HepG2 (cell line): ENCODE results near the gene ACKR3.

Experiments used
- MYNN ChIP-seq: sonication (generic); formaldehyde crosslinking; IDR thresholded peaks from 2 replicates; pipeline ENCODE4 v1.4.0; 2020; ENCODE audit warnings: mild to moderate bottlenecking, low read depth, missing genetic modification reagents
- SP1 ChIP-seq, 2 experiments: fragments of 450-650 bp in 1 of 2; sonication (generic) in 1 of 2; formaldehyde crosslinking in 1 of 2; IDR thresholded peaks; 2 replicates each; pipeline versions ENCODE4 v1.4.0 to v1.6.1; 2016 to 2020; ENCODE audit warnings: missing genetic modification reagents in 1 of 2
- SRF ChIP-seq: IDR thresholded peaks from 2 replicates; pipeline ENCODE4 v1.6.1; 2011; ENCODE audit warnings: mild to moderate bottlenecking, low read depth, low read length, moderate library complexity
- ZMYM2 ChIP-seq: sonication (generic); formaldehyde crosslinking; IDR thresholded peaks from 2 replicates; pipeline ENCODE4 v1.8.0; 2022; ENCODE audit warnings: mild to moderate bottlenecking, missing genetic modification reagents
- ZNF337 ChIP-seq: sonication (generic); formaldehyde crosslinking; IDR thresholded peaks from 2 replicates; pipeline ENCODE4 v1.5.1; 2020; ENCODE audit warnings: missing genetic modification reagents, low read depth, mild to moderate bottlenecking, borderline replicate concordance
- ZNF354B ChIP-seq: sonication (generic); formaldehyde crosslinking; IDR thresholded peaks from 2 replicates; pipeline ENCODE4 v1.8.0; 2022; ENCODE audit warnings: mild to moderate bottlenecking, missing genetic modification reagents
- ZNF549 ChIP-seq: sonication (generic); formaldehyde crosslinking; IDR thresholded peaks from 2 replicates; pipeline ENCODE4 v1.5.0; 2020; ENCODE audit warnings: missing genetic modification reagents
- ZNF570 ChIP-seq: sonication (generic); formaldehyde crosslinking; IDR thresholded peaks from 2 replicates; pipeline ENCODE4 v1.4.0; 2020; ENCODE audit warnings: mild to moderate bottlenecking, missing genetic modification reagents, borderline replicate concordance
- TF ChIP-seq, protein P1 (sequence below): sonication (generic); formaldehyde crosslinking; IDR thresholded peaks from 2 replicates; pipeline ENCODE4 v1.4.0; 2020; ENCODE audit warnings: missing genetic modification reagents
- TF ChIP-seq, protein P2 (sequence below): sonication (generic); formaldehyde crosslinking; IDR thresholded peaks from 2 replicates; pipeline ENCODE4 v1.5.0; 2020; ENCODE audit warnings: mild to moderate bottlenecking, missing genetic modification reagents, moderate library complexity
- TF ChIP-seq, protein P3 (sequence below): sonication (generic); formaldehyde crosslinking; IDR thresholded peaks from 2 replicates; pipeline ENCODE4 v1.4.0; 2020; ENCODE audit warnings: low read depth, missing genetic modification reagents
- TF ChIP-seq, protein P4 (sequence below): fragments of 450-650 bp; IDR thresholded peaks from 2 replicates; pipeline ENCODE4 v1.6.1; 2016

DNA sequence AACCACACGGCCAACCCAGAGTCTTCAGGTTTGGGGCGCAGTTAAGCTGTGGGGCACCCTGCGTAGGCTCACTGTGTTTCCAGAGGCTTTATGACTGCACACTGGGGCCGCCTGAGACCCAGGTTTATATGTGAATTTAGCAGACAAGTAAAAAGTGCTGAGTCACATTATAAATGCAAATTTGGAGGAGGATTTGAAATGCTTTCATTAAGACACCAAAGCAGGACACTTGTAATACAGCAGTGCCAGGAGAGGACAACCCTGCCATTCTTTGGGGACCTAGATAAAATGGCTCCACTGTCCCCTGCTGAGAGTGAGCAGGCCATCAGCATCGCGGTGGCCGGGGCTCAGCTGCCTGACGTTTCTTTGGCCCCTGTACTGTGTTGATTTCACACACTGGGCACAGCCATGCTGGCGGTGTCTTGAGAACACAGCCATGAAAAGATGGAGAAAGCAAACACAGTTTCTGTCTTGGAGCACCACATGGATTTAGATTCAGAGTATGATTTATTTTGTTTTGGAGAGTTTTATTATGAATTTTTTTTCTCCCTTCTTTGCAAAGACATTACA lies 10.2 kb downstream of the ACKR3 start:
- no peak for TF ChIP-seq ZNF337 (CRISPR knock-in tag)
- TF ChIP-seq ZMYM2 (CRISPR knock-in tag): no peak
- TF ChIP-seq ZNF354B (CRISPR knock-in tag): no peak
- TF ChIP-seq SP1 (IDR thresholded peaks at IDR 0.05): no peak
- TF ChIP-seq SP1 (CRISPR knock-in tag; IDR thresholded peaks at IDR 0.05): no peak
- TF ChIP-seq ZNF570 (CRISPR knock-in tag): no peak
- TF ChIP-seq, protein P1, sequence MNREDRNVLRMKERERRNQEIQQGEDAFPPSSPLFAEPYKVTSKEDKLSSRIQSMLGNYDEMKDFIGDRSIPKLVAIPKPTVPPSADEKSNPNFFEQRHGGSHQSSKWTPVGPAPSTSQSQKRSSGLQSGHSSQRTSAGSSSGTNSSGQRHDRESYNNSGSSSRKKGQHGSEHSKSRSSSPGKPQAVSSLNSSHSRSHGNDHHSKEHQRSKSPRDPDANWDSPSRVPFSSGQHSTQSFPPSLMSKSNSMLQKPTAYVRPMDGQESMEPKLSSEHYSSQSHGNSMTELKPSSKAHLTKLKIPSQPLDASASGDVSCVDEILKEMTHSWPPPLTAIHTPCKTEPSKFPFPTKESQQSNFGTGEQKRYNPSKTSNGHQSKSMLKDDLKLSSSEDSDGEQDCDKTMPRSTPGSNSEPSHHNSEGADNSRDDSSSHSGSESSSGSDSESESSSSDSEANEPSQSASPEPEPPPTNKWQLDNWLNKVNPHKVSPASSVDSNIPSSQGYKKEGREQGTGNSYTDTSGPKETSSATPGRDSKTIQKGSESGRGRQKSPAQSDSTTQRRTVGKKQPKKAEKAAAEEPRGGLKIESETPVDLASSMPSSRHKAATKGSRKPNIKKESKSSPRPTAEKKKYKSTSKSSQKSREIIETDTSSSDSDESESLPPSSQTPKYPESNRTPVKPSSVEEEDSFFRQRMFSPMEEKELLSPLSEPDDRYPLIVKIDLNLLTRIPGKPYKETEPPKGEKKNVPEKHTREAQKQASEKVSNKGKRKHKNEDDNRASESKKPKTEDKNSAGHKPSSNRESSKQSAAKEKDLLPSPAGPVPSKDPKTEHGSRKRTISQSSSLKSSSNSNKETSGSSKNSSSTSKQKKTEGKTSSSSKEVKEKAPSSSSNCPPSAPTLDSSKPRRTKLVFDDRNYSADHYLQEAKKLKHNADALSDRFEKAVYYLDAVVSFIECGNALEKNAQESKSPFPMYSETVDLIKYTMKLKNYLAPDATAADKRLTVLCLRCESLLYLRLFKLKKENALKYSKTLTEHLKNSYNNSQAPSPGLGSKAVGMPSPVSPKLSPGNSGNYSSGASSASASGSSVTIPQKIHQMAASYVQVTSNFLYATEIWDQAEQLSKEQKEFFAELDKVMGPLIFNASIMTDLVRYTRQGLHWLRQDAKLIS: no peak
- TF ChIP-seq MYNN (CRISPR knock-in tag): no peak
- TF ChIP-seq, protein P2, sequence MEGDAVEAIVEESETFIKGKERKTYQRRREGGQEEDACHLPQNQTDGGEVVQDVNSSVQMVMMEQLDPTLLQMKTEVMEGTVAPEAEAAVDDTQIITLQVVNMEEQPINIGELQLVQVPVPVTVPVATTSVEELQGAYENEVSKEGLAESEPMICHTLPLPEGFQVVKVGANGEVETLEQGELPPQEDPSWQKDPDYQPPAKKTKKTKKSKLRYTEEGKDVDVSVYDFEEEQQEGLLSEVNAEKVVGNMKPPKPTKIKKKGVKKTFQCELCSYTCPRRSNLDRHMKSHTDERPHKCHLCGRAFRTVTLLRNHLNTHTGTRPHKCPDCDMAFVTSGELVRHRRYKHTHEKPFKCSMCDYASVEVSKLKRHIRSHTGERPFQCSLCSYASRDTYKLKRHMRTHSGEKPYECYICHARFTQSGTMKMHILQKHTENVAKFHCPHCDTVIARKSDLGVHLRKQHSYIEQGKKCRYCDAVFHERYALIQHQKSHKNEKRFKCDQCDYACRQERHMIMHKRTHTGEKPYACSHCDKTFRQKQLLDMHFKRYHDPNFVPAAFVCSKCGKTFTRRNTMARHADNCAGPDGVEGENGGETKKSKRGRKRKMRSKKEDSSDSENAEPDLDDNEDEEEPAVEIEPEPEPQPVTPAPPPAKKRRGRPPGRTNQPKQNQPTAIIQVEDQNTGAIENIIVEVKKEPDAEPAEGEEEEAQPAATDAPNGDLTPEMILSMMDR (CRISPR knock-in tag): no peak
- TF ChIP-seq, protein P3, sequence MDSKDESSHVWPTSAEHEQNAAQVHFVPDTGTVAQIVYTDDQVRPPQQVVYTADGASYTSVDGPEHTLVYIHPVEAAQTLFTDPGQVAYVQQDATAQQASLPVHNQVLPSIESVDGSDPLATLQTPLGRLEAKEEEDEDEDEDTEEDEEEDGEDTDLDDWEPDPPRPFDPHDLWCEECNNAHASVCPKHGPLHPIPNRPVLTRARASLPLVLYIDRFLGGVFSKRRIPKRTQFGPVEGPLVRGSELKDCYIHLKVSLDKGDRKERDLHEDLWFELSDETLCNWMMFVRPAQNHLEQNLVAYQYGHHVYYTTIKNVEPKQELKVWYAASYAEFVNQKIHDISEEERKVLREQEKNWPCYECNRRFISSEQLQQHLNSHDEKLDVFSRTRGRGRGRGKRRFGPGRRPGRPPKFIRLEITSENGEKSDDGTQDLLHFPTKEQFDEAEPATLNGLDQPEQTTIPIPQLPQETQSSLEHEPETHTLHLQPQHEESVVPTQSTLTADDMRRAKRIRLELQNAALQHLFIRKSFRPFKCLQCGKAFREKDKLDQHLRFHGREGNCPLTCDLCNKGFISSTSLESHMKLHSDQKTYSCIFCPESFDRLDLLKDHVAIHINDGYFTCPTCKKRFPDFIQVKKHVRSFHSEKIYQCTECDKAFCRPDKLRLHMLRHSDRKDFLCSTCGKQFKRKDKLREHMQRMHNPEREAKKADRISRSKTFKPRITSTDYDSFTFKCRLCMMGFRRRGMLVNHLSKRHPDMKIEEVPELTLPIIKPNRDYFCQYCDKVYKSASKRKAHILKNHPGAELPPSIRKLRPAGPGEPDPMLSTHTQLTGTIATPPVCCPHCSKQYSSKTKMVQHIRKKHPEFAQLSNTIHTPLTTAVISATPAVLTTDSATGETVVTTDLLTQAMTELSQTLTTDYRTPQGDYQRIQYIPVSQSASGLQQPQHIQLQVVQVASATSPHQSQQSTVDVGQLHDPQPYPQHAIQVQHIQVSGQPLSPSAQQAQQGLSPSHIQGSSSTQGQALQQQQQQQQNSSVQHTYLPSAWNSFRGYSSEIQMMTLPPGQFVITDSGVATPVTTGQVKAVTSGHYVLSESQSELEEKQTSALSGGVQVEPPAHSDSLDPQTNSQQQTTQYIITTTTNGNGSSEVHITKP: no peak
- no peak for TF ChIP-seq SRF
- TF ChIP-seq ZNF549 (CRISPR knock-in tag): no peak
- TF ChIP-seq, protein P4, sequence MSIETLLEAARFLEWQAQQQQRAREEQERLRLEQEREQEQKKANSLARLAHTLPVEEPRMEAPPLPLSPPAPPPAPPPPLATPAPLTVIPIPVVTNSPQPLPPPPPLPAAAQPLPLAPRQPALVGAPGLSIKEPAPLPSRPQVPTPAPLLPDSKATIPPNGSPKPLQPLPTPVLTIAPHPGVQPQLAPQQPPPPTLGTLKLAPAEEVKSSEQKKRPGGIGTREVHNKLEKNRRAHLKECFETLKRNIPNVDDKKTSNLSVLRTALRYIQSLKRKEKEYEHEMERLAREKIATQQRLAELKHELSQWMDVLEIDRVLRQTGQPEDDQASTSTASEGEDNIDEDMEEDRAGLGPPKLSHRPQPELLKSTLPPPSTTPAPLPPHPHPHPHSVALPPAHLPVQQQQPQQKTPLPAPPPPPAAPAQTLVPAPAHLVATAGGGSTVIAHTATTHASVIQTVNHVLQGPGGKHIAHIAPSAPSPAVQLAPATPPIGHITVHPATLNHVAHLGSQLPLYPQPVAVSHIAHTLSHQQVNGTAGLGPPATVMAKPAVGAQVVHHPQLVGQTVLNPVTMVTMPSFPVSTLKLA: no peak
